ENCODE data around the gene SPARCL1.

- no peak for TF ChIP-seq CTCF (IDR thresholded peaks at IDR 0.05 in 8 of 11, conservative IDR thresholded peaks at IDR 0.05 in 3 of 11)
- no peak for TF ChIP-seq POLR2AphosphoS5 (IDR thresholded peaks at IDR 0.05)
- TF ChIP-seq POLR2A (IDR thresholded peaks at IDR 0.05) = no peak
Observed at GRCh38 chr4:87570290-87570805, 41.2 kb upstream of the SPARCL1 start.

Data from spleen (tissue), 7 donors.